ENCODE results near the gene AIG1.
"Not testable (repeated sequence)": the region's sequence is repeated elsewhere in the genome, so short reads cannot be mapped to it uniquely, and the experiment has no call there.

AIG1 gene

GRCh38 chr6:143074670-143075318 lies 14.1 kb downstream of the AIG1 start:
- H3K4me3 ChIP-seq: no peak overlapping the region
- no peak overlapping the region for H3K27ac ChIP-seq
- no peak overlapping the region for H3K9ac ChIP-seq (ENCODE audit: insufficient read length)
- no peak for DNase-seq (ENCODE audit: low read depth, low spot score)
- H3K36me3 ChIP-seq (ENCODE audit: insufficient read depth, low read length): no peaks in the 10 kb centered on the region
- 0 out of 2 replicates have a peak, but pooled peaks cover 3% of the 10 kb centered on the region for H3K9me3 ChIP-seq (ENCODE audit: low read depth, low read length)
- TF ChIP-seq POLR2AphosphoS5 (IDR thresholded peaks at IDR 0.05; ENCODE audit: borderline replicate concordance, low read depth, low read length) (no peak), EZH2 (IDR thresholded peaks at IDR 0.05) (no peak), FOXP2 (optimal IDR thresholded peaks at IDR 0.05; ENCODE audit: control extremely low read depth, extremely low read length, insufficient read depth) (no peak)

GRCh38 chr6:143078468-143079324 lies 18.0 kb downstream of the AIG1 start:
- TF ChIP-seq POLR2AphosphoS5 (IDR thresholded peaks at IDR 0.05; ENCODE audit: borderline replicate concordance, low read depth, low read length): no peak
- no peak for TF ChIP-seq FOXP2 (optimal IDR thresholded peaks at IDR 0.05; ENCODE audit: control extremely low read depth, extremely low read length, insufficient read depth)
- TF ChIP-seq EZH2 (IDR thresholded peaks at IDR 0.05): no peak
- no peaks in the 10 kb centered on the region for H3K36me3 ChIP-seq (ENCODE audit: insufficient read depth, low read length)
- no peak overlapping the region for H3K27ac ChIP-seq
- DNase-seq (ENCODE audit: low read depth, low spot score): no peak
- H3K9me3 ChIP-seq (ENCODE audit: low read depth, low read length): 0 out of 2 replicates have a peak, but pooled peaks cover 3% of the 10 kb centered on the region
- H3K4me3 ChIP-seq: no peak overlapping the region
- H3K9ac ChIP-seq (ENCODE audit: insufficient read length): no peak overlapping the region

- H3K36me3 ChIP-seq (ENCODE audit: insufficient read depth, low read length): no peaks in the 10 kb centered on the region
- 0 out of 2 replicates have a peak, but pooled peaks cover 3% of the 10 kb centered on the region for H3K9me3 ChIP-seq (ENCODE audit: low read depth, low read length)
- no peak overlapping the region for H3K9ac ChIP-seq (ENCODE audit: insufficient read length)
- TF ChIP-seq FOXP2 (optimal IDR thresholded peaks at IDR 0.05; ENCODE audit: control extremely low read depth, extremely low read length, insufficient read depth) (no peak), POLR2AphosphoS5 (IDR thresholded peaks at IDR 0.05; ENCODE audit: borderline replicate concordance, low read depth, low read length) (no peak), EZH2 (IDR thresholded peaks at IDR 0.05) (no peak)
- DNase-seq (ENCODE audit: low read depth, low spot score): no peak
- H3K4me3 ChIP-seq: no peak overlapping the region
- H3K27ac ChIP-seq: no peak overlapping the region
These were observed 18.6 kb downstream of the AIG1 start for GRCh38 chr6:143079325-143079640.

GRCh38 chr6:143082274-143082673 lies 21.6 kb downstream of the AIG1 start:
- DNase-seq (ENCODE audit: low read depth, low spot score); H3K9me3 ChIP-seq (ENCODE audit: low read depth, low read length); H3K27ac ChIP-seq; H3K36me3 ChIP-seq (ENCODE audit: insufficient read depth, low read length); H3K9ac ChIP-seq (ENCODE audit: insufficient read length); H3K4me3 ChIP-seq: not testable (repeated sequence)

- H3K36me3 ChIP-seq (ENCODE audit: insufficient read depth, low read length); H3K4me3 ChIP-seq; H3K27ac ChIP-seq; H3K9me3 ChIP-seq (ENCODE audit: low read depth, low read length); DNase-seq (ENCODE audit: low read depth, low spot score); H3K9ac ChIP-seq (ENCODE audit: insufficient read length): not testable (repeated sequence)
These were observed 23.3 kb downstream of the AIG1 start for GRCh38 chr6:143084019-143084418.

- not testable (repeated sequence) for H3K4me3 ChIP-seq; H3K36me3 ChIP-seq (ENCODE audit: insufficient read depth, low read length); H3K9me3 ChIP-seq (ENCODE audit: low read depth, low read length); H3K9ac ChIP-seq (ENCODE audit: insufficient read length); DNase-seq (ENCODE audit: low read depth, low spot score); H3K27ac ChIP-seq
These were observed 26.6 kb downstream of the AIG1 start for GRCh38 chr6:143087335-143087734.

GRCh38 chr6:143087856-143088255 lies 27.2 kb downstream of the AIG1 start:
- no peaks in the 10 kb centered on the region for H3K9me3 ChIP-seq (ENCODE audit: low read depth, low read length)
- no peaks in the 10 kb centered on the region for H3K36me3 ChIP-seq (ENCODE audit: insufficient read depth, low read length)
- no peak overlapping the region for H3K4me3 ChIP-seq
- H3K27ac ChIP-seq: no peak overlapping the region
- DNase-seq (ENCODE audit: low read depth, low spot score): no peak
- H3K9ac ChIP-seq (ENCODE audit: insufficient read length): no peak overlapping the region
- TF ChIP-seq EZH2 (IDR thresholded peaks at IDR 0.05) (no peak), FOXP2 (optimal IDR thresholded peaks at IDR 0.05; ENCODE audit: control extremely low read depth, extremely low read length, insufficient read depth) (no peak), POLR2AphosphoS5 (IDR thresholded peaks at IDR 0.05; ENCODE audit: borderline replicate concordance, low read depth, low read length) (no peak)

- no peak overlapping the region for H3K27ac ChIP-seq
- no peaks in the 10 kb centered on the region for H3K9me3 ChIP-seq (ENCODE audit: low read depth, low read length)
- no peak overlapping the region for H3K9ac ChIP-seq (ENCODE audit: insufficient read length)
- no peak overlapping the region for H3K4me3 ChIP-seq
- no peak for DNase-seq (ENCODE audit: low read depth, low spot score)
- H3K36me3 ChIP-seq (ENCODE audit: insufficient read depth, low read length): no peaks in the 10 kb centered on the region
- TF ChIP-seq POLR2AphosphoS5 (IDR thresholded peaks at IDR 0.05; ENCODE audit: borderline replicate concordance, low read depth, low read length): no peak
- TF ChIP-seq EZH2 (IDR thresholded peaks at IDR 0.05): no peak
- no peak for TF ChIP-seq FOXP2 (optimal IDR thresholded peaks at IDR 0.05; ENCODE audit: control extremely low read depth, extremely low read length, insufficient read depth)
These were observed 29.8 kb downstream of the AIG1 start for GRCh38 chr6:143090314-143091044.

Measured in SK-N-MC (cell line).